Right ventricle myocardium inferior (tissue), 1 donor: ENCODE measurements around the gene PYROXD2. TPM values are rescaled to one million over a fixed set of nuclear protein-coding genes. Genes with fewer than 3 reads are reported as not detected.

Experiments
- ATAC-seq: fragments of 200-7000 bp; cut with Tn5 transposase; one replicate; pipeline ENCODE4 v1.9.1; 2020; ENCODE audit warnings: mild to moderate bottlenecking, moderate library complexity
- DNase-seq: peaks from one replicate; pipeline ENCODE4 v3.0.0; 2021; ENCODE audit errors: missing footprints
- intact Hi-C: fragments of 100-400 bp; cut with DNase I; formaldehyde crosslinking; loops from one replicate; pipeline ENCODE4 v1.11.0; 2022
- total RNA-seq: library from RNA; stranded (reverse); fragmentation: NEBNext Ultra II Directional; extraction: Animal tissue kit (Norgen Biotek cat#: 25700); gene quantifications from one replicate; pipeline ENCODE4 v1.2.1, GENCODE V29; 2021
- donor health status: DM: no; HTN: yes; CAD: no; lungs with severe emphysema.

PYROXD2 gene
- total RNA-seq, 1 donor from 2014 or later, result 10.7 TPM

DNA sequence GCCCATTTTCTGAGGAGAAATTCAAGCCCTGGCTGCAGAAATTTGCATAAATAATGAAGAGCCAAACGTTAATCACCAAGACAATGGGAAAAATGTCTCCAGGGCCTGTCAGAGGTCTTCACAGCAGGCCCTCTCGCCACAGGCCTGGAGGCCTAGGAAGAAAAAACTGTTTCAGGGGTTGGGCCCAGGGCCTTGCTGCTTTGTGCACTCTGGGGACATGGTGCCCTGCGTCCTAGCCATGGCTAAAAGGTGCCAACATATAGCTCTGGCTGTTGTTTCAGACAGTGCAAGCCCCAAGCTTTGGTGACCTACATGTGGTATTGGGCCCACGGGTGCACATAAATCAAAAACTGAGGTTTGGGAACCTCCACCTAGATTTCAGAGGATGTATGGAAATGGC, 23.7 kb upstream of the PYROXD2 start:
- intact Hi-C loops, result no loop called here
- DNase-seq (no peak), ATAC-seq (no peak)

DNA sequence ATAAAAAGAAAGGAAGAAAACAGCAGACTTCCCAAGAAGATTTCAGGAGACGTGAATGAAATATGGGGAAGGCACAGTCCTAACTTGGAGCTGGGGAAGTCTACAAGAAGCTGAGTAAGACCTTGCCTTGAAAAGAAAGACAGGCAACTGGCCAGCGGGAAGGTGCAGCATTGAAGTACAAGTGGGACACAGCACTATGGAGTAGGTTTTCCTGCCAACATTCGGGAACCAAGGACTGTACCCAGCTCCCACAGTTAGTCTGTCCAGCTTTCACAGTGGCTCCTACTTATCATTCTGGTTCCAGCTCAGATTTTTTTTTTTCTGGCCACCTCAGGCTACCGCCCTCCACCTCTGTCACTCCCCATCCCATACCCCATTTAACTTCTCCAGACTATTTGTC, 21.7 kb upstream of the PYROXD2 start:
- peak; percentile 85 for ATAC-seq
- intact Hi-C loops, result no loop called here
- no peak for DNase-seq

DNA sequence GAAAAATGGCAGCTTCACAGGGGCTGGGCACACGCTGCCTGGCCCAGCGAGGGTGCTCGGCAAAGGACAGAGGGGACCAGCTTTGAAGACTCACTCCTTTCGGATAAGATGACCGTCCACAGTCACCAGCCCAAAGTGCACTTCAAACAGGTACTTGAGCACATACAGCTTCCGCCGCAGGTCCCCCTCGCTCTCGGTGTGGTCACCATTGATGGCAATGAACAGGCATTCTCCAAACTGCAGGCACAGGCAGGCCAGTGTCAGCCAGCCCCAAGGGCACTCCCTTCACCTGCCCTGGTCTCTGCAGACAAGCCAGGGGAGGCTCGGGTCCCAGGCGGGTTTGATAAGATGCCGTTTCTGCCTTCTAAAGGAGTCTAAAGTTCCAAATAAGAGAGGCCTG, 20.2 kb upstream of the PYROXD2 start:
- ATAC-seq (no peak), DNase-seq (no peak)
- intact Hi-C loops, result no loop called here

DNA sequence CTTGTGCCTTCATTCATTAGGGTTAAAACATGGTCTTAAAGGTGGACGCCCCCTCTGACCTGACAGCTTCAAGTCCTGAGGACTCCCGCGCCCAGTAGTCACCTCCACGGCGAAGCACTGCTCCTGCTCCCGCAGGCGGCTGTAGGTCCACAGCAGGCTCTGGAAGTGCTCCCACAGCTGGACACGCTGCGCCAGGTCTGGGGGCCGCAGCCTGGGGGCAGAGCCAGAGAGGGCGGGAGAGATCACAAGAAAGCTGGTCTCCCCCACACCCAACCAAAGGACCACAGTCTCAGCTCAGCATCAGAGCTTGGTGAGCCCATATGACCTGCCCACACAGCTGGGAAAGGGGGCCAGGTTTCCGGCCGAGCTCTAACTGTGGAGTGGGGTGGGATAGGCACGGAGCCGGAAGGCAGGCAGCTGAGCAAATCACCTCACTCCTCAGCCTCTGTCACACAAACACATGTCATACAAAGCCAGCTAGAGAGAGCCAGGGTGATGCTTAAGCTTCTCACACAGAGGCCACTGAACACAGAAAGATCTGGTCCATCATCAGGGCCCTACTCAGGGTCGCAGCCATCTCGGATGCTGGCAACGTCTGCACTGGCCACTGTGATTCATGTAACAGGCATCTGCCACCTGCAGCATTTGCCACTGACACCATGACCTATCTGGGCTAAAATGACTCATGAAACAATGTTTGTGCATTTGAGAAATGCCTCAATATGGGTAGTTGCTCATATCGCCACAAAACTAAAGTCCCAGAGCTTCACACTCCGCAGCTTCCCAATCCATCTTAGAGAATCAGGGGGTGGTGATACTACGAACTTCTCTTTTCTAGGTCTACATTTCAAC, 19.1 kb upstream of the PYROXD2 start:
- ATAC-seq (no peak), DNase-seq (no peak)
- intact Hi-C loops, result no loop called here

DNA sequence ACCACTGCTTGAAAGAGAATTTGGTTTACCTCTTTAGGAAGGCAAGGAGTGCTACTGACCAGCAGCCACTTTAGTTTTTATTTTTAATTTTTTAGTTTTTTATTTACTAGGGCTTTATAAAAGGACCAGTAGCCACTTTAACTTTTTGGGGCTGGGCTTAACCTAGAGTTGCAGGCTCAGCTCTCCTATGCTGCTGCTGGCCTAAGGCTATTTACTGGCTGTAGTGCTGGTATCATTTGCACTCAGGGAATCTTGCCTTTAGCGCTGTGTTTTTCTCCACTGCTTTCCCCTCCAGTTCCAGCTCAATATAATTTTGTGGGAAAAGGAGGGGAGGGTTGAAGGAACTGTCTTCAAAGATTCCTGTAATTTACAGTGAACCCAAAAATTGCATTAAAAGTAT, 18.4 kb upstream of the PYROXD2 start:
- ATAC-seq (no peak), DNase-seq (no peak)
- intact Hi-C loops, result no loop called here

DNA sequence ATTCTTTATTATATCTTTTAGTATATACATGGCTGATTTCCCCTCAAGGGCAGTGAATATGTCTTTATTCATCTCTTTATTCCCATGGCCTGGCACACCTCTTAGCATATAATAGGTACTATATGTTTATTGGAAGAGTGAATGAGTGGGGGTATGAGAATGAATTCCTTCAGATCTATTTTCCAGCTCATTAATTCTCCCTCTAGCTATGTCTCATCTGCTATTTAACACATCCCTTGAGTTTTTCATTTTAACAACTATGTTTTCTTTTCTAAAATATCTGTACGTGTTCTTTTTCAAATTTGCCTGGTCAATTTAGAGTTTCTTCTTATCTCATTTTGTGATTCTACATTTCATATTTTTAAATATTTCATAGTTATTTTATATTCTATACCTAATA, 17.3 kb upstream of the PYROXD2 start:
- no peak for DNase-seq
- intact Hi-C loops, result no loop called here
- ATAC-seq, result no peak

DNA sequence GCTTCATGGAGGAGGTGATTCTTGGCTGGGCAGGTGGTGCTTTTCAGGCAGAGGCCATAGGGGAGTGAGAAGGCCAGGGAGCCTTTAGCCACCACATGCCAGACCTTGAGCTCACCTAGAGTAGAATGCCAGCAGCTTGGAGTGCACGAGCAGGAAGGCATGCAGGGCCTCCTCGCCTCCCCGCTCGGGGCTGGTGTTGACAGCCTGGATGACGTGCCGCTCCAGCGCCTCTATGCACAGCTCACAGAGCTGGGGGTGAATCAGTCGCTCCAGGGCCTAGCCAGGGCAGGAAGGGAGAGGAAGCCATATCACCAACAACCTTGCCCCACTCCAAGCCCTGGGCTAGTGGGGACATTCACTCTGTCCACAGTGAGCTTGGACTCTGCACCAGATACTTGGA, 16.0 kb upstream of the PYROXD2 start:
- DNase-seq (no peak), ATAC-seq (peak; percentile 96)
- intact Hi-C loops, result no loop called here

DNA sequence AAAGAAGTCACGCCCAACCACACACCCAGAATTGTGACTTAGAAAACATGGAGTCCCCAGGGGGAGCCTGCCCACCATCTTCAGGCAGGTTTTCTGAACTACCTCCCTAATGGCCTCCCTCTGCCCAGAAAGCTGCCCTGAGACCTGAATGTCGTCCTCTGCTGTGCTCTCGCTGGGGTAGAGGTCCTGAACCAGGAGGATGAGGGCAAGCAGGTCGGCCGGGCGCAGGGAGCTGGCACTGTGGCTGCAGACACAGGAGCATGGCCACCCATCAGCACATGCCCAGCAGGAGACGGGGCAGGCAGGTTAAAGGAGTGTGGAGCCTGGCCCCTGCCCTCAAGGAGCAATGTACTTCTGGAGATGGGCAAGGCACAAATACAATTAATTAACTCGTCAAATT, 15.4 kb upstream of the PYROXD2 start:
- ATAC-seq (no peak), DNase-seq (no peak)
- intact Hi-C loops, result no loop called here

DNA sequence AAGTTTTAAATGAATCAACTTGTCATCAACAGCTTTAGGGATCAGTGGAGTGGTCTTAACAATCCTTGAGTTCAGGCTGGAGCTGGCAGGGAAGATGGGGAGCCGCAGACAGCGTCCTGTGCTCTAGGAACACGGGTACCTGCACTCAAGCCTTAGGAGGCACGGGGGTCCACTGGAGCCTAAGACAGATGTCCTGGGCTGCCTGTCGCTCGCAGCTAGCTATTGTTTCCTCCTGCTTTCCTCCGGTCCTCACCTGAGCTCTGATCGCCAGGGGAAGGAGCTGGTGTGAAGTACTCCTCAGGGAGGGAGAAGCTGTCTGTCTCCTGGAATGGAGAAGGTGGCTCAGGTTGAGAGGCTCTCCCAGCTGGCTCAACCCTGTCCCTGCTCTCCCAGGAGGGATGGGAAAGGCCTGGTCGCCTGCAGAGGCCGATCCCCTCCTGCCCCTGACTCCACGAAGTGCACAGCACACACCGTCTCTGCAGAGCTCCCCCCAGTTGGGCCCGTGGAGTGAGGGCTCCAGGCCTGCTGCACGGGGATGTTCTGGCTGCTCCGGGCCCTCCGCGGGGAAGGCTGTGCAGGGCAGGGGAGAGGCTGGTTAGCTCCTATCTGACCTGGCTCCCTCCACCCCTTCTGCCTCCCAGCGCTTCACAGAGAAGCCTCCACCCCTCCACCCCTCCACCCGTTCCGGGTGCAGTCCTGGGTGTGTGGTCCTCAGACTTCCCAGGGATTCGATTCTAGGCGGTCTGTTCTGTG, 14.5 kb upstream of the PYROXD2 start:
- intact Hi-C loops, result no loop called here
- no peak for ATAC-seq
- no peak for DNase-seq

DNA sequence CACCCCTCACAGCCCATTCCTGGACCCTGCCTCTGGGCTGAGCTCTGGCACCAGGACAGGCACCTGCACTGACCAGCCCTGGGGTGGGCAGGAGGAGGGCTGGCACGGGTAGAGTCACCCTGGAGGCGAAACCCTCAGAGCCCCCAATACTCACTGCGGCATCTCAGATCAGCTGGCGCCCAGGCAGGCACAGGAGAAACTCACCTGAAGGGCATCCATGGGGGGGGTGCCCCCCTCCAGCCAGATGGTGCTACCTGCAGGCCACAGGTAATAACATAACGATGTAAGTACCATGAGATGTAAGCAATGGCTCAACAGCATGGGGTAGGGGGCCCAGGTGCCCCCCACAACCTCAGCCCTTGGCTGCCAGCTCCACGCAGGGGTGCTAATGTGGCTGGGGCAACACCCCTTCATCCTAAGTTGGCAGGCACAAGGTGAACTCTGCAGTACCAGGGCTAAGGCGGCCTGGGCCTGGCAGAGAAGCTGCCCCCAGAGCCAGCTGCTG, 12.1 kb upstream of the PYROXD2 start:
- no peak for DNase-seq
- intact Hi-C loops, result no loop called here
- ATAC-seq, result no peak

DNA sequence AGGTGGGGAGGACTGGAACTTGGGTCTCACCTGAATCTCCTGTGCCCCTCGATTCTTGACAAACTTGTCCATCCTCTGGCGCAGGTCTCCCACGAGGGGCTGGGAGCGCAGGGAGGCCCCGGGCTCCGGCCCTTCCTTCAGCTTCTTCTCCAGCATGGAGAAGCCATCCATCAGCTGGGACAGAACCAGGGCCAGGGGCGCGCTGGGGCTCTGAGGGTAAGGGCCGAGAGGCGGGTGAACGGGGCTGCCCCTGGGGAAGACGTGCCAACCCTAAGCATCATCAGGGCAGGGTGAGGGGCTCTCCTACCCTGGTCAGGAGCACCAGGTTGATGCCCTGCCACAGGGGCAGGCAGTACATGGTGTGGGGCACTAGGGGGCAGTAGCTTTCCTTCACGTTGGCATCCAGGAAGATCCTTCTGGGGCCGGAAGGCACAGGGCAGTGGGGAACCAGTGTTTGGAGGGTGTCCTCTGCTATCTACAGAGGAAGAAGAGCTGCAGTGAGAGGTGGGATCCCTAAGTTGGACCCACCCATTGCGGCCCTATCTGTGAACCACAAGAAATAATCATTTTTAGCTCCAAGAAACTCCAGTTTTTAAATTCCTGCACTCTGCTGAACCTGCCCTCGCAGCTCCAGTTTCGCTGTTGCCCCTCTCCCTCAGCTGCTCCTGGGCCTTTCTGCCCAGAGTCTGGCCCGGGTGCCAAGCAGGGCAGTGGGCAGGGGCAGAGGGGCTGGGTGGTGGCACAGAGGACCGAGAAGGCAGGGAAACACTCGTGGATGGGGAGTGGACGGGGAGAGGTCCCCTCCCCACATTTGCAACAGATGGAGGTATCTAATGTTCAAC, 10.8 kb upstream of the PYROXD2 start:
- no peak for DNase-seq
- ATAC-seq, result peak; percentile 38
- intact Hi-C loops, result no loop called here

DNA sequence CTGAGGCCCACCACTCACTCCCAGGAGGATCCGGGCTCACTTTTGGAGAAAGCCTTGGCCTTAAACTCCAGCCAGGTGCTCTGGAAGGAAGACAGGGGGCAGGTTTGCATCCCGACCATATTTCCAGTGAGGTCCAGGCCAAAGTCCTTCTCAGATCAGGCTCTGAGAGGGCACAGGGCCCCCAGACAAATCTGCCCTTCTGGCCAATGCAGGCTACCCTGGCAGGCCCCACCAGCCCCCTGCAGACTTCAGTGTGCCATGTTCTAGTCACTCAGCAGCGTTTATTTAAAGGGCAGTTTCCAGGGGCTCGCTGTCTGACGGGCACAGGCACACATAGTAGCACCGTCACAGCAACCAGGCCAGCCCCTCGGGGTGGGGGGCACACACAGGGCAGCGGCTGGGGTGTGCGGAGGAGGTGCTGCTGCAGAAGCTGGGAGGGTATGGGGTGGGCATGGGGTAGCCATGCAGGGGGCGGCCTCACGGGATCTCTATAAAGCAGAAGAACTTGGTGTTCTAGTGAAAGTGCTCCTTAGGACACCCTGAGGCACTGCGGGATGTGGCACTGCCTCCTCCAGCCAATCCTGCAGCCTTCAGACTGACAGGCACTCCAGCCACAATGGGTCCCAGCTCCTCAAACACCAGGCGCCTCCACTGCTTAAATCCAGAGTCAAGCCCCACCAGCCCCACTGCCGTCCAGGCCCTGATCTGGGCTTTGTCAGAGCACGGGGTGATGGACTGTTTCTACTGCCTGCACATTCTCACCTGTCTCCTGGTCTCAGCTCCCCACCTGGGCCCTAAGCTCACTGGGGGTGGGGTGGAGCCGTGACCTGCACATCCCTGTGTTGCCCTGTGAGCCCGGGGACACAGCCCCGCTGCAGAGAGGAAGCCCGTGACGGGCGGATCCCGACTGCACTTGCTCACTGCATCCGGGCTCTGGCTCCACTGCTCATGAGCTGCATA, 9.6 kb upstream of the PYROXD2 start:
- no peak for DNase-seq
- intact Hi-C loops, result no loop called here
- ATAC-seq, result no peak

DNA sequence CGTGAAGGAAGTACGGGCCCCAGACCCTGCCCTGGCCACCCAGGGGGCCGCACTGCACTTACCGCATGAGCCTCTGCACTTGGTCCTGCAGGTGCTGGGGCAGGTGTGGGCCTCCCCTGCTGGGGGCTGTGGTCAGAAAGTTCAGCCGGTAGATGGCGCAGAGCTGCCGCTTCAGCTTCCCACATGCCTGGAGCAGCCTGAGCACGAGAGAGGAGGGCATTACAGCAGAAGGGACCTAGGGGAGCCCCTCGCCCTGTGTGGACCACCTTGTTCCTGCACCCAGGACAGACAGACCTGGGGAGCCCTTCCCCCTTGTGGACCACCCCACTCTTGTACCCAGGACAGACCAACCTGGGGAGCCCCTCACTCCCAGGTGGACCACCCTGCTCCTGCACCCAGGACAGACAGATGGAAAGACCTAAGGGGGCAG, 8.7 kb upstream of the PYROXD2 start:
- ATAC-seq (no peak), DNase-seq (no peak)
- intact Hi-C loops, result no loop called here

DNA sequence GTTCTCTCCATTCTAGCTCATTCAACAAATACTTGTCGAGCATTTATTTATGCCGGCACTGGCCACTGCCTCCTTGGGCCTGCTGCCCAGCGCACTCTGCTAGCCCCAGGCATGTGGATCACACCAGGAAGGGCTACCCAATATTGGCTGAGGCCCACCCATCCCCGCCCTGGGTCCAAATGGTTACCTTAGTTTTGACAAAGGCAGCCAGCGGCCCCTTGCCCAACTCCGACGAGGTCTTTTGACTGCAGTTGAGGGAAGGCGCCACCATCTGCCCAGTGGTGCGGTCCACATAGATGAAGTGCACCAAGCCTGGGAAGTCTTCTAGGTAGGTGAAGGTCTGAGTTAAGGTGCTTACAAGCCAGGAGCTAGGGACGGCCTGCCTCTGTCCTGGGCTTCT, 7.2 kb upstream of the PYROXD2 start:
- no peak for ATAC-seq
- intact Hi-C loops, result no loop called here
- DNase-seq, result no peak

DNA sequence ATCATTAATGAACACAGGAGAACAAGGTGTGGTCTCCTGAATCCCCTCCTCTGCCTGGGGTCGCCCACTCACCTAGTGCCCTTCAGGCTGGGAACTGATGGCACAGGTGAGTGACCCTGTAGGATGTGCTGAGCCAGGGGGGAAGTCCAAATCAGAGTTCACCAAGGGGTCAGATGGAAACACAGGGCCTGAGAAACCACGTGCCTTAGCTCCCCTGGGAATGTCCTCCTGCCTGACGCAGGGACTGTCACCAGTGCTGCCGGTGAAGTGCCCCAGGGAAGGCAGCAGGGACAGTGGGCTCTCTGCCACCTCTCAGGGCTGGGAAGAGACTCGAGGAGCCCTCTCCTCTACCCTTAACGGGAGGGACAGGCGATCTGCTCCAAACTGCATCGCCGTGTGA, 5.8 kb upstream of the PYROXD2 start:
- ATAC-seq (peak; percentile 57), DNase-seq (no peak)
- intact Hi-C loops, result no loop called here

DNA sequence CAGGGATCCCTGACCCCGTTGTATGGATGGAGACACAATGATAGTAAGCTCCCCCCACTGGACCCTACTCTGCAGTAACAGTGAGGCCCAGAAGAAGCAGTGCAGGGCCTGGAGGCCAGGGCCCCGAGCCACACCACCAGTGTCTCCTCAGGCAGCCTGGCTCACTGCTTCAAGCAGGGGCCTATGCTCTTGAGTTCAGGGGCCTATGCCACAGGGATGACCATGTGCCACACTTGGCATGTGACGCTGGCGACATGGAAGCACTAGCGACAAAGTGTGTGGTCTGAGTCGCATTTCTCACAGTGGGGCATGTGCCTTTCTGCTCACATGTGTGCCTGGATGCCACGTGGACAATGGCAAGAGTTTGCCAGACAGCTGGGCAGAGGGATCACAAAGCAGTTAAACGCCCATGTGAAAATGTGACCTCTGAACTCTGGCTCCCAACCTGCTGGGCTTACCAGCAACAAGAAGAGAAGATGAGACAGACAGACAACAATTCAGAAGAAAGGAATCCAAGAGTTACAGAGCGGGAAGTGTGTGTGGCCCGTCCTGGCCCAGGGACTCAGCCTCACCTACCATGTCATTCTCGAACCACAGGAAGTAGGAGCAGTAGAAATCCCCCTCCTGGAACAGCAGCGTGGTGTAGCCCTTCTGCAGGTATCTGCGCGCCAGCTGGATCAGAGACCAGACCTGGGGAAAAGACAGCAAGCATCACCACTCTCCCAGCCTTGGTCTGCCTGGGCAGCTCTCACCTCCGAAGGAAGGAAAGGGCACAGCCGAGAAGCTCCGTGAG, 4.7 kb upstream of the PYROXD2 start:
- intact Hi-C loops, result loop anchor here (5.0 kb wide), 1 partner anchor 77 kb away; no protein-coding TSS in a partner anchor

More for the DNA sequence above, 4.7 kb upstream of the PYROXD2 start:
- ATAC-seq, result no peak
- DNase-seq, result no peak
